ENCODE data around the gene KYNU. TPM values are rescaled to one million over a fixed set of nuclear protein-coding genes. Genes with fewer than 3 reads are reported as not detected.
"Not testable (repeated sequence)": the region's sequence is repeated elsewhere in the genome, so short reads cannot be mapped to it uniquely, and the experiment has no call there.

Gene KYNU
- total RNA-seq, 6 experiments from 2014 or later: 37.0 to 47.5 (median 40.7) TPM

DNA sequence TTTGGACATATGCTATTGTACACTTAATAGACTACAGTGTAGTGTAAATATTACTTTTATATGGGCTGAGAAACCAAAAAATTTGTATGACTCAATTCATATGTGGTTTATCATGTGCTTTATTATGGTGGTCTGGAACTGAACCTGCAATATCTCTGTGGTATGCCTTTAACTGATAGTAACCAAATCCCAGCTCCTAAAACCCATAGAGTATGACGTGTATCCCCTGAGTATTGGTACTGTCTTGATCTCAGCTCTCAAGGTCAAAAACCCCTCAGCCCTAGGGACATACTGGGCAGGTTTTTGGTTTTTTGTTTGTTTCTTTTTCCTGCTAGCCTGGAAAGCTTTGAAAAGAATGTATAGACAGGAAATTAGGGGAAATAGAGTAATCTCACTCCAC lies 209.6 kb downstream of the KYNU start:
- TF ChIP-seq, protein P1, sequence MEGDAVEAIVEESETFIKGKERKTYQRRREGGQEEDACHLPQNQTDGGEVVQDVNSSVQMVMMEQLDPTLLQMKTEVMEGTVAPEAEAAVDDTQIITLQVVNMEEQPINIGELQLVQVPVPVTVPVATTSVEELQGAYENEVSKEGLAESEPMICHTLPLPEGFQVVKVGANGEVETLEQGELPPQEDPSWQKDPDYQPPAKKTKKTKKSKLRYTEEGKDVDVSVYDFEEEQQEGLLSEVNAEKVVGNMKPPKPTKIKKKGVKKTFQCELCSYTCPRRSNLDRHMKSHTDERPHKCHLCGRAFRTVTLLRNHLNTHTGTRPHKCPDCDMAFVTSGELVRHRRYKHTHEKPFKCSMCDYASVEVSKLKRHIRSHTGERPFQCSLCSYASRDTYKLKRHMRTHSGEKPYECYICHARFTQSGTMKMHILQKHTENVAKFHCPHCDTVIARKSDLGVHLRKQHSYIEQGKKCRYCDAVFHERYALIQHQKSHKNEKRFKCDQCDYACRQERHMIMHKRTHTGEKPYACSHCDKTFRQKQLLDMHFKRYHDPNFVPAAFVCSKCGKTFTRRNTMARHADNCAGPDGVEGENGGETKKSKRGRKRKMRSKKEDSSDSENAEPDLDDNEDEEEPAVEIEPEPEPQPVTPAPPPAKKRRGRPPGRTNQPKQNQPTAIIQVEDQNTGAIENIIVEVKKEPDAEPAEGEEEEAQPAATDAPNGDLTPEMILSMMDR (IDR thresholded peaks at IDR 0.05): no peak
- H3K4me1 ChIP-seq: no peaks in the 10 kb centered on the region
- H3K36me3 ChIP-seq: no peaks in the 10 kb centered on the region
- no peak for ATAC-seq
- H3K27me3 ChIP-seq: no peaks in the 10 kb centered on the region
- intact Hi-C loops (cut with DNase I): no loop called here
- 50% methylated on average over 1 of the region's 1 CpG for WGBS (ENCODE audit: insufficient coverage, low coverage, low lambda C conversion rate, missing lambda C conversion rate)
- no peak for DNase-seq
- no peak overlapping the region for H3K27ac ChIP-seq
- no peaks in the 10 kb centered on the region for H3K9me3 ChIP-seq
- H3K4me3 ChIP-seq: no peak overlapping the region

DNA sequence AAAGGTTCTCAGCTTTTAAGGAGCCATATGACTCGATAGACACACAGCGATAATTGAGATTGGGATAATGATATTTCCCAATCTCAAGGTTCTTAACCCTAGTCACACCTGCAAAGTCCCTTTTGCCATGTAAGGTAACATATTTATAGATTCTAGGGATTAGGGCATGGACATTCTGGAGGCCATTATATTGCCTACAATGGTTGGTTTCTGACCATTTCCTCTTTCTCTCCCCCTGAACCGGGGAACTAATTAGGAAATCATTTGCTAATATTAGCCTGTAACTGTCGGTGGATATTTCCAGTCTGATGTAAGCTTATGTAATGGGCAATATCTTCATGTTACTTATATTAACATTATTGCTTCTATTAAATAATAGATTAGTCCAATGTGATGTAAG lies 210.9 kb downstream of the KYNU start:
- intact Hi-C loops (cut with DNase I): no loop called here
- Histone ChIP-seq H3K27me3 (no peaks in the 10 kb centered on the region), H3K4me1 (no peaks in the 10 kb centered on the region), H3K4me3 (no peak overlapping the region), H3K36me3 (no peaks in the 10 kb centered on the region), H3K9me3 (no peaks in the 10 kb centered on the region), H3K27ac (no peak overlapping the region)
- WGBS (ENCODE audit: insufficient coverage, low coverage, low lambda C conversion rate, missing lambda C conversion rate): 62% methylated on average over 4 of the region's 4 CpGs
- no peak for DNase-seq
- ATAC-seq: no peak
- no peak for TF ChIP-seq POLR2A (IDR thresholded peaks at IDR 0.05)
- TF ChIP-seq, protein P1 (IDR thresholded peaks at IDR 0.05): no peak

DNA sequence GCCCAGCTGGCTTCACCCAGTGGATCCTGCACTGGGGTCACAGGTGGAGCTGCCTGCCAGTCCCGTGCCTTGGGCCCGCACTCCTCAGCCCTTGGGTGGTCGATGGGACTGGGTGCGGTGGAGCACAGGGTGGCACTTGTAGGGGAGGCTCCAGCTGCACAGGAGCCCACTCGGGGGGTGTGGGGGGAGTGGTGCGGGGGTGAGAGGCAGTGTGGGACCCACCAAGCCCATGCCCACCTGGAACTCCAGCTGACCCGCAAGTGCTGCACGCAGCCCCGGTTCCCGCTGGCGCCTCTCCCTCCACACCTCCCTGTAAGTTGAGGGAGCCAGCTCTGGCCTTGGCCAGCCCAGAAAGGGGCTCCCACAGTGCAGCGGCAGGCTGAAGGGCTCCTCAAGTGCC lies 212.1 kb downstream of the KYNU start:
- H3K9me3 ChIP-seq; H3K36me3 ChIP-seq; ATAC-seq; H3K27ac ChIP-seq; H3K4me3 ChIP-seq; H3K27me3 ChIP-seq; intact Hi-C loops (cut with DNase I); H3K4me1 ChIP-seq: not testable (repeated sequence)
- peak in 1 of 3 donors; percentile 48 for DNase-seq
- WGBS (ENCODE audit: insufficient coverage, low coverage, low lambda C conversion rate, missing lambda C conversion rate): 67% methylated on average over 3 of the region's 12 CpGs

Small RNA genes within 50 kb of the gene (small RNA-seq; reads per million reads assigned to genes)
- gene MTND4LP12: 0 reads per million in 2 experiments
